Mesothelial cell of epicardium (in vitro differentiated cells): ENCODE results near the gene KIF2A. TPM values are rescaled to one million over a fixed set of nuclear protein-coding genes. Genes with fewer than 3 reads are reported as not detected.

Experiments used
- DNase-seq, 2 experiments: peaks; one replicate each; pipeline ENCODE4 v3.0.0; 2021; ENCODE audit warnings: low spot score in 2 of 2; ENCODE audit not compliant: unreplicated experiment in 2 of 2
- H3K27ac Mint-ChIP-seq: 2 replicates; pipeline ENCODE4 v1.8.0; 2021; ENCODE audit warnings: mixed read lengths
- H3K27me3 Mint-ChIP-seq: 2 replicates; pipeline ENCODE4 v1.8.0; 2021; ENCODE audit warnings: low read depth, mixed read lengths
- H3K36me3 Mint-ChIP-seq: 2 replicates; pipeline ENCODE4 v1.8.0; 2021; ENCODE audit warnings: mixed read lengths
- H3K4me1 Mint-ChIP-seq: 2 replicates; pipeline ENCODE4 v1.8.0; 2021; ENCODE audit warnings: mixed read lengths
- H3K4me3 Mint-ChIP-seq: 2 replicates; pipeline ENCODE4 v1.8.0; 2021; ENCODE audit warnings: mild to moderate bottlenecking, moderate library complexity, mixed read lengths
- H3K9me3 Mint-ChIP-seq: 2 replicates; pipeline ENCODE4 v1.8.0; 2021; ENCODE audit warnings: mixed read lengths
- total RNA-seq: library from RNA; stranded (reverse); gene quantifications from 3 replicates; pipeline ENCODE4 v1.2.1, GENCODE V29; 2021
- TF ChIP-seq, protein P1 (sequence below): fragments of 200-600 bp; sonication (generic); IDR thresholded peaks from one replicate; pipeline ENCODE4 v1.5.0; 2021; ENCODE audit warnings: antibody characterized with exemption; ENCODE audit not compliant: unreplicated experiment

The KIF2A gene
- total RNA-seq, 1 donor from 2014 or later: 56.9 TPM

DNA sequence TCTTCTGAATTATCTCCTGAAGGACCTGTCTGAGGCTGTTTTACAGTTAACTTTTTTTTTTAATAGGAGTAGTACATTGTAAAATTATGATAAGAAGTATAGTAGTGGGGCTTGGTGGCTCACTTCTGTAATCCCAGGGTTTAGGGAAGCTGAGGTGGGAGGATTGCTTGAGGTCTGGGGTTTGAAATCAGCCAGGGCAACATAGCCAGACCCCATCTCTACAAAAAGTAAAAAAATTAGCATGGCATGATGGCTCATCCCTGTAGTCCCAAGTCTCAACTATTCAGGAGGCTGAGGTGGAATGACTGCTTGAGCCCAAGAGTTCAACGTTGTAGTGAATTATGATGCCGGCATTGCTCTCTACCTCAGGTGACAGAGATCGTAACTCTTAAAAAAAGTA, 113.6 kb downstream of the KIF2A start:
- no peak for DNase-seq
- Mint-ChIP-seq H3K36me3 (peaks cover 2% of the 10 kb centered on the region), H3K9me3 (no peaks in the 10 kb centered on the region), H3K27ac (no peak overlapping the region), H3K27me3 (no peaks in the 10 kb centered on the region), H3K4me3 (no peak overlapping the region), H3K4me1 (no peaks in the 10 kb centered on the region)
- TF ChIP-seq, protein P1, sequence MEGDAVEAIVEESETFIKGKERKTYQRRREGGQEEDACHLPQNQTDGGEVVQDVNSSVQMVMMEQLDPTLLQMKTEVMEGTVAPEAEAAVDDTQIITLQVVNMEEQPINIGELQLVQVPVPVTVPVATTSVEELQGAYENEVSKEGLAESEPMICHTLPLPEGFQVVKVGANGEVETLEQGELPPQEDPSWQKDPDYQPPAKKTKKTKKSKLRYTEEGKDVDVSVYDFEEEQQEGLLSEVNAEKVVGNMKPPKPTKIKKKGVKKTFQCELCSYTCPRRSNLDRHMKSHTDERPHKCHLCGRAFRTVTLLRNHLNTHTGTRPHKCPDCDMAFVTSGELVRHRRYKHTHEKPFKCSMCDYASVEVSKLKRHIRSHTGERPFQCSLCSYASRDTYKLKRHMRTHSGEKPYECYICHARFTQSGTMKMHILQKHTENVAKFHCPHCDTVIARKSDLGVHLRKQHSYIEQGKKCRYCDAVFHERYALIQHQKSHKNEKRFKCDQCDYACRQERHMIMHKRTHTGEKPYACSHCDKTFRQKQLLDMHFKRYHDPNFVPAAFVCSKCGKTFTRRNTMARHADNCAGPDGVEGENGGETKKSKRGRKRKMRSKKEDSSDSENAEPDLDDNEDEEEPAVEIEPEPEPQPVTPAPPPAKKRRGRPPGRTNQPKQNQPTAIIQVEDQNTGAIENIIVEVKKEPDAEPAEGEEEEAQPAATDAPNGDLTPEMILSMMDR: no peak

DNA sequence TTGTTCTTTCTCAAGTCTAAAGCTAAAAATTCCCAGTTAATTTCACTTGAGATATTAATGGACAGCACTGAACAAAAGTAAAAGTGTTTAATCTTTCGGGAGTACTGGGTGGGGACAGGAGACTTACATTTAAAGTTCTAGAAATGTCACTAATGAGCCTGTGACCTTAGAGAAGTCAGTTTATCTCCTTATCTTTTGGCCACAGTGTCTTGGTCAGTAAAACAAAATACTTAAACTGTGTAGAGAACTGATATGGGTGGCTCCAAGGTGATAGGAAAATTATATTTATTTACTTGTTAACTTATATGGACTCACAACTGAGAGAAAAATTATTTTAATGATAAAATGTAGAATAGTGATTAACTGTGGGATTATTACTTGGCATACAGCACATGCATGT, 115.4 kb downstream of the KIF2A start:
- Mint-ChIP-seq H3K9me3 (no peaks in the 10 kb centered on the region), H3K36me3 (peaks cover 4% of the 10 kb centered on the region), H3K4me1 (no peaks in the 10 kb centered on the region), H3K27me3 (no peaks in the 10 kb centered on the region), H3K27ac (no peak overlapping the region), H3K4me3 (no peak overlapping the region)
- TF ChIP-seq, protein P1: no peak
- DNase-seq: no peak

DNA sequence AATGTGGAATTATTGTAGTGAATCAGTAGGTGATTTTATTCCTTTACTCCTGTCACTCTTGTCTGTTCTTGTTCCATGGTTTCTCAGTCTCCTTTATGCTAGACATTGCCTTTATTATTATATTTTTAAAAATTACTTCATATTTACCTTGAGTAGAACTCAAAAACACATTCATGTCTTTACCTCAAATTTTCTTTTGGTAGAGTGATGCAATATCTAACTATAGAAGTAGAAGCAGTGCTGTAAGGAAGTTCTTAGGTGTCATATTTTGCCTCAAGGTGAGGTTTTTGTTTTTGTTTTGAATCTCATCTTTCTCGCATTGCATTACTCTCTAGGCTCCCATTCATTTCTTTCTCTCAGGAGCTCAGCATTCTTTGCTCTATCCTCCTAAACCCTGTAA, 118.8 kb downstream of the KIF2A start:
- TF ChIP-seq, protein P1: no peak

GRCh38 chr5:62431735-62432620, 126.0 kb downstream of the KIF2A start:
- Mint-ChIP-seq H3K36me3 (no peaks in the 10 kb centered on the region), H3K27me3 (no peaks in the 10 kb centered on the region), H3K9me3 (no peaks in the 10 kb centered on the region), H3K4me3 (no peak overlapping the region), H3K4me1 (peaks cover 6% of the 10 kb centered on the region), H3K27ac (peak overlapping the region; percentile 24)
- TF ChIP-seq, protein P1: no peak
- no peak for DNase-seq

More for the DNA sequence above, 118.8 kb downstream of the KIF2A start:
- Mint-ChIP-seq H3K27ac (no peak overlapping the region), H3K4me3 (no peak overlapping the region), H3K9me3 (no peaks in the 10 kb centered on the region), H3K4me1 (no peaks in the 10 kb centered on the region), H3K36me3 (peaks cover 4% of the 10 kb centered on the region), H3K27me3 (no peaks in the 10 kb centered on the region)
- no peak for DNase-seq

DNA sequence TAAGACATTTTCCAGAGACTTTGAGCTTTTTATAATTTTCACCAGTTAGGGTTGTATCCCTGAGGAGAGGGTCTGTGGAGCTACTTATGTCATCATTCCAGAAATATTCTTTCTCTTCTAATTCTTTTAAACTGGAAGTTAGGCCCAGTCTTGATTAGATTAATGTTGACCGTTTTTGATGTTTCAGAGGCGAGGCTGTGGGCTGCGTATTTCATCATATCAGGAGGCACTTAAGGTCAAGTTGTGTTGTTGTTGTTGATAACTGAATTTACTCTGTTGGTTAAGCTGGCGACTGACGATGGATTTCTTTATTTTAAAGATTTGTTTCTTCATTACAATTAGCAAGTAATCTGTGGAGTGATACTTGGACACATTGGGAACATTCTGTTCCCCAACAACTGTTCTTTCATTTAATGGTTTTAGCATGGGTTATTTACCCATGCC, 126.6 kb downstream of the KIF2A start:
- H3K4me1 Mint-ChIP-seq: peaks cover 6% of the 10 kb centered on the region
- no peak for DNase-seq
- H3K4me3 Mint-ChIP-seq: no peak overlapping the region
- no peaks in the 10 kb centered on the region for H3K9me3 Mint-ChIP-seq
- no peaks in the 10 kb centered on the region for H3K36me3 Mint-ChIP-seq
- H3K27ac Mint-ChIP-seq: peak overlapping the region; percentile 18
- H3K27me3 Mint-ChIP-seq: no peaks in the 10 kb centered on the region
- TF ChIP-seq, protein P1: no peak

Other genes starting within 250 kb of the KIF2A start
- 21.9 to 22.5 TPM (median 22.0 TPM) in 3 replicates for gene DIMT1, start 97.7 kb downstream of the KIF2A start, total RNA-seq
- gene IPO11, start 106.6 kb downstream of the KIF2A start, total RNA-seq: 31.9 to 37.6 TPM (median 33.5 TPM) in 3 replicates